GM12878 (cell line): Measurements from ENCODE around the gene PLPP2. TPM values are rescaled to one million over a fixed set of nuclear protein-coding genes. Genes with fewer than 3 reads are reported as not detected.

ENCODE experiments used
- ATAC-seq: fragments of 200-7000 bp; cut with Tn5 transposase; 3 replicates; pipeline ENCODE4 v1.9.1; 2020; ENCODE audit warnings: mild to moderate bottlenecking, moderate library complexity
- BruUV-seq: library from RNA; stranded (reverse); fragments of 400-500 nt; replicated peaks from 2 replicates; lab custom pipeline; 2021; lab: Mats Ljungman, UMichigan
- CTCF ChIA-PET: fragments of 300-600 bp; sonication (Branson Sonifier 250); formaldehyde crosslinking; extraction: SDS; loops from one replicate; lab custom pipeline; 2021; ENCODE audit warnings: inconsistent platforms; lab: Yijun Ruan, JAX
- POLR2A ChIA-PET: fragments of 350-600 bp; formaldehyde crosslinking; extraction: SDS; loops from one replicate; lab custom pipeline; 2021; ENCODE audit warnings: inconsistent platforms; lab: Charles Lee
- RAD21 ChIA-PET: fragments of 300-600 bp; sonication (Branson Sonifier 250); formaldehyde crosslinking; loops from one replicate; lab custom pipeline; 2023; ENCODE audit warnings: antibody characterized with exemption; ENCODE audit not compliant: unreplicated experiment; lab: Charles Lee
- SMC1A ChIA-PET: fragments of 300-600 bp; sonication (Branson Sonifier 250); formaldehyde crosslinking; loops from one replicate; lab custom pipeline; 2023; ENCODE audit not compliant: unreplicated experiment, uncharacterized antibody; lab: Charles Lee
- DNase-seq: peaks from one replicate; pipeline ENCODE4 v3.0.0-alpha.2; 2011; ENCODE audit warnings: low read depth, low spot score
- FAIRE-seq: peaks from 3 replicates; lab custom pipeline; 2011; peaks lifted over from hg19 to GRCh38; lab: Jason Lieb, UNC
- H2AFZ ChIP-seq: 2 replicates; pipeline ENCODE4 v1.6.0; 2011; ENCODE audit warnings: low read depth, low read length, control low read depth; ENCODE audit not compliant: control insufficient read depth
- H3K27ac ChIP-seq: 2 replicates; pipeline ENCODE4 v1.5.1; 2011; ENCODE audit warnings: control low read depth; ENCODE audit not compliant: control insufficient read depth, insufficient read depth
- H3K27me3 ChIP-seq, 2 experiments: replicated peaks in 1 of 2; 2 replicates each; pipeline versions ENCODE4 v1.6.0 to v1.6.1; 2011; ENCODE audit warnings: low read length in 1 of 2; ENCODE audit not compliant: control insufficient read depth in 2 of 2, insufficient read depth in 2 of 2
- H3K36me3 ChIP-seq, 2 experiments: 2 replicates each; pipeline ENCODE4 v1.5.1; 2011; ENCODE audit warnings: low read length in 1 of 2; ENCODE audit not compliant: control insufficient read depth in 2 of 2, insufficient read depth in 2 of 2
- H3K4me1 ChIP-seq: 2 replicates; pipeline ENCODE4 v1.6.1; 2011; ENCODE audit warnings: mild to moderate bottlenecking, low read length, moderate library complexity, mixed read lengths; ENCODE audit not compliant: control insufficient read depth, insufficient read depth
- H3K4me2 ChIP-seq: 2 replicates; pipeline ENCODE4 v1.6.0; 2011; ENCODE audit warnings: control low read depth; ENCODE audit not compliant: control insufficient read depth, insufficient read depth
- H3K4me3 ChIP-seq: fragments of 200-600 bp; sonication (generic); 2 replicates; pipeline ENCODE4 v1.5.1; 2016
- H3K79me2 ChIP-seq: 2 replicates; pipeline ENCODE4 v1.6.0; 2011; ENCODE audit warnings: low read length; ENCODE audit not compliant: control insufficient read depth, insufficient read depth
- H3K9ac ChIP-seq: 2 replicates; pipeline ENCODE4 v1.8.0; 2011; ENCODE audit warnings: low read length, control low read depth, mixed read lengths; ENCODE audit not compliant: control insufficient read depth, insufficient read depth
- H3K9me3 ChIP-seq: replicated peaks from 3 replicates; pipeline ENCODE4 v1.5.1; 2011; ENCODE audit warnings: mild to moderate bottlenecking, low read length; ENCODE audit not compliant: control insufficient read depth, insufficient read depth
- H4K20me1 ChIP-seq: 2 replicates; pipeline ENCODE4 v1.6.0; 2011; ENCODE audit not compliant: control insufficient read depth, insufficient read depth
- BACH1 ChIP-seq: fragments of 450-650 bp; IDR thresholded peaks from 2 replicates; pipeline ENCODE4 v1.6.1; 2017; ENCODE audit warnings: mild to moderate bottlenecking, borderline replicate concordance
- CEBPZ ChIP-seq: fragments of 150-350 bp; IDR thresholded peaks from 2 replicates; pipeline ENCODE4 v1.6.1; 2016; ENCODE audit warnings: low read depth, low read length
- FOXK2 ChIP-seq: fragments of 450-650 bp; IDR thresholded peaks from 2 replicates; pipeline ENCODE4 v1.6.1; 2017; ENCODE audit warnings: mild to moderate bottlenecking, moderate library complexity
- IRF4 ChIP-seq: IDR thresholded peaks from 2 replicates; pipeline ENCODE4 v1.6.1; 2011; ENCODE audit warnings: low read depth, low read length
- KLF5 ChIP-seq: fragments of 450-650 bp; IDR thresholded peaks from 2 replicates; pipeline ENCODE4 v1.6.1; 2014; ENCODE audit warnings: mild to moderate bottlenecking; ENCODE audit not compliant: partially characterized antibody
- NFYA ChIP-seq: IDR thresholded peaks from 2 replicates; pipeline ENCODE4 v1.6.1; 2011; ENCODE audit warnings: low read depth, mild to moderate bottlenecking, low read length, improper control_type of control experiment, borderline replicate concordance
- NRF1 ChIP-seq: conservative IDR thresholded peaks from 2 replicates; pipeline ENCODE4 v1.6.1; 2011; ENCODE audit warnings: mild to moderate bottlenecking, low read depth, low read length, improper control_type of control experiment
- SMARCA5 ChIP-seq: fragments of 450-650 bp; IDR thresholded peaks from 2 replicates; pipeline ENCODE4 v1.6.1; 2017; ENCODE audit warnings: mild to moderate bottlenecking
- SMC3 ChIP-seq: IDR thresholded peaks from 2 replicates; pipeline ENCODE4 v1.6.1; 2011; ENCODE audit warnings: low read length, improper control_type of control experiment, borderline replicate concordance
- WRNIP1 ChIP-seq: IDR thresholded peaks from 2 replicates; pipeline ENCODE4 v1.6.1; 2011; ENCODE audit warnings: low read depth, low read length, improper control_type of control experiment, borderline replicate concordance
- ZNF274 ChIP-seq: IDR thresholded peaks from one replicate; pipeline ENCODE4 v1.8.0; 2011; ENCODE audit not compliant: insufficient read length, insufficient read depth
- WGBS: methylation state at CpG from one replicate; pipeline ENCODE4 v1.1.6; 2016; ENCODE audit warnings: low lambda C conversion rate; ENCODE audit not compliant: insufficient replicate concordance, insufficient coverage; ENCODE audit errors: missing lambda C conversion rate; 5-methylcytosine and 5-hydroxymethylcytosine counted together
- in situ Hi-C: fragments of 300-500 bp; cut with MboI; formaldehyde crosslinking; loops from 9 replicates; pipeline ENCODE4 v1.14.3; 2018; ENCODE audit warnings: mixed read lengths
- intact Hi-C: fragments of 100-400 bp; cut with micrococcal nuclease; formaldehyde crosslinking; loops from one replicate; pipeline ENCODE4 v1.14.2; 2022; ENCODE audit not compliant: unreplicated experiment
- polyA plus RNA-seq, 11 experiments: library from polyadenylated mRNA; depleted of rRNA in 4 of 11; unstranded in 6 of 11; stranded (reverse) in 5 of 11; fragments of >200 nt; fragmentation: Nextera tagmentation in 4 of 11; fragmentation: Illumina TruSeq in 1 of 11; extraction: Ambion mirVana in 4 of 11; extraction: Trizol in 1 of 11; gene quantifications; 1 replicate in 1 of 11; 2 replicates in 10 of 11; pipeline versions ENCODE4 v1.2.1 to v1.2.3, GENCODE V29; 2011 to 2016; ENCODE audit warnings: inconsistent platforms in 2 of 11, missing spikeins in 2 of 11, low read depth in 1 of 11
- total RNA-seq, 4 experiments: library from RNA; depleted of rRNA in 3 of 4; stranded (reverse); fragments of >200 nt in 3 of 4; fragmentation: Illumina TruSeq in 1 of 4; extraction: Trizol in 1 of 4; gene quantifications; 2 replicates each; pipeline versions ENCODE4 v1.2.1 to v1.2.3, GENCODE V29; 2013 to 2021
- TF ChIP-seq, protein P1 (sequence below): fragments of 450-650 bp; IDR thresholded peaks from 2 replicates; pipeline ENCODE4 v1.6.1; 2018; ENCODE audit warnings: mild to moderate bottlenecking, low read depth, moderate library complexity; ENCODE audit not compliant: partially characterized antibody
- TF ChIP-seq, protein P2 (sequence below): fragments of 450-650 bp; IDR thresholded peaks from 2 replicates; pipeline ENCODE4 v1.6.1; 2017; ENCODE audit warnings: borderline replicate concordance
- TF ChIP-seq, protein P3 (sequence below), 3 experiments: IDR thresholded peaks in 2 of 3; conservative IDR thresholded peaks in 1 of 3; 2 replicates each; pipeline ENCODE4 v1.5.1; 2011; ENCODE audit warnings: low read depth in 3 of 3, low read length in 3 of 3, mild to moderate bottlenecking in 3 of 3, control low read depth in 2 of 3, moderate library complexity in 2 of 3, inconsistent platforms in 1 of 3, mixed read lengths in 1 of 3; ENCODE audit not compliant: control insufficient read depth in 2 of 3, insufficient read depth in 1 of 3; ENCODE audit errors: extremely low read depth in 1 of 3

Gene PLPP2
- total and polyA plus RNA-seq, 10 of the 15 experiments (the other 5 are each of a cell fraction or from before 2014, with no cell fraction given): 0.04 to 0.62 (median 0.14) TPM; not detected in 7

DNA sequence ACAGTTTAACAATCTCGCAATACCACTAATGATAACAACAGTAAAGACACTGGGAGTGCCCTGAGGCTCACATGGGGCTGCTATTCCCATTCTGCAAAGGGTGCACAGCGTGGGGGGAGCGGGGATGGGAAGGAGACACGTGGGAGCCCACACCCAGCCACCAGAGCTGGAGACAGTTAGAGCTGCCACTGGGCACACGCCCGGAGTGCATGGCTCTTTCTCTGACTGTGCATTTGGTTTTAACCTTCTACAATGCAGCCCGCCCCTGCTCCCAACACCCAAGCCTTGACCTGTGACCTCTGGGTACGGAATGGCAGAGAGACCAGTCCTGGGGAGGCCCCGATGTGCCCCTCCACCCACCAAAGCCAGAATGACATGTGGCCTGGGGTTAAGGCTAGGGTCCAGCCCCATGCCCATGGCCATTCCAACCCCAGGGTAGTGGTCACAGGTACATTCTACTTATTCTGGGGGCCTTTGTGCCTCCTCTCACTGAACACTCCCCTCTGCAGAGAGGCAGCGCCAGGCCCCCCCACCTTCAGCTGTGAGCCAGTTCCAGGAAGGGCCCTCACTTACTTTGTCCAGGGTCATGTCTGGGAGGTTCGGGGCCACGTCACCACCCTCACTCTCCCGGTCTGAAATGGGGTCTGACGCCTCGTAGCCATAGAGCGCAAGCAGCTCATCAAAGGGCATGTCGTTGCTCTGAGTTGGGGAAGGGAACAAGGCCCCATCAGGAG is 36.3 kb upstream of the PLPP2 start:
- 67% methylated on average over 17 of the region's 17 CpGs for WGBS
- no peak for ATAC-seq
- no peaks in the 10 kb centered on the region for H4K20me1 ChIP-seq
- H3K4me2 ChIP-seq: no peak overlapping the region
- no peaks in the 10 kb centered on the region for H3K79me2 ChIP-seq
- no peaks in the 10 kb centered on the region for H3K27me3 ChIP-seq
- no peak for FAIRE-seq
- H3K9me3 ChIP-seq: peaks cover 10% of the 10 kb centered on the region; the same call in 2 of the 3 replicates
- H3K9ac ChIP-seq: no peak overlapping the region
- in situ Hi-C loops (no loop called here), intact Hi-C loops (no loop called here)
- CTCF ChIA-PET: no interaction called here
- TF ChIP-seq, protein P1, sequence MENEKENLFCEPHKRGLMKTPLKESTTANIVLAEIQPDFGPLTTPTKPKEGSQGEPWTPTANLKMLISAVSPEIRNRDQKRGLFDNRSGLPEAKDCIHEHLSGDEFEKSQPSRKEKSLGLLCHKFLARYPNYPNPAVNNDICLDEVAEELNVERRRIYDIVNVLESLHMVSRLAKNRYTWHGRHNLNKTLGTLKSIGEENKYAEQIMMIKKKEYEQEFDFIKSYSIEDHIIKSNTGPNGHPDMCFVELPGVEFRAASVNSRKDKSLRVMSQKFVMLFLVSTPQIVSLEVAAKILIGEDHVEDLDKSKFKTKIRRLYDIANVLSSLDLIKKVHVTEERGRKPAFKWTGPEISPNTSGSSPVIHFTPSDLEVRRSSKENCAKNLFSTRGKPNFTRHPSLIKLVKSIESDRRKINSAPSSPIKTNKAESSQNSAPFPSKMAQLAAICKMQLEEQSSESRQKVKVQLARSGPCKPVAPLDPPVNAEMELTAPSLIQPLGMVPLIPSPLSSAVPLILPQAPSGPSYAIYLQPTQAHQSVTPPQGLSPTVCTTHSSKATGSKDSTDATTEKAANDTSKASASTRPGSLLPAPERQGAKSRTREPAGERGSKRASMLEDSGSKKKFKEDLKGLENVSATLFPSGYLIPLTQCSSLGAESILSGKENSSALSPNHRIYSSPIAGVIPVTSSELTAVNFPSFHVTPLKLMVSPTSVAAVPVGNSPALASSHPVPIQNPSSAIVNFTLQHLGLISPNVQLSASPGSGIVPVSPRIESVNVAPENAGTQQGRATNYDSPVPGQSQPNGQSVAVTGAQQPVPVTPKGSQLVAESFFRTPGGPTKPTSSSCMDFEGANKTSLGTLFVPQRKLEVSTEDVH: no peak
- TF ChIP-seq IRF4 (no peak), WRNIP1 (no peak), KLF5 (no peak), ZNF274 (no peak), SMC3 (no peak), FOXK2 (no peak), SMARCA5 (no peak), CEBPZ (no peak), NFYA (no peak), BACH1 (no peak), NRF1 (no peak)
- TF ChIP-seq, protein P2, sequence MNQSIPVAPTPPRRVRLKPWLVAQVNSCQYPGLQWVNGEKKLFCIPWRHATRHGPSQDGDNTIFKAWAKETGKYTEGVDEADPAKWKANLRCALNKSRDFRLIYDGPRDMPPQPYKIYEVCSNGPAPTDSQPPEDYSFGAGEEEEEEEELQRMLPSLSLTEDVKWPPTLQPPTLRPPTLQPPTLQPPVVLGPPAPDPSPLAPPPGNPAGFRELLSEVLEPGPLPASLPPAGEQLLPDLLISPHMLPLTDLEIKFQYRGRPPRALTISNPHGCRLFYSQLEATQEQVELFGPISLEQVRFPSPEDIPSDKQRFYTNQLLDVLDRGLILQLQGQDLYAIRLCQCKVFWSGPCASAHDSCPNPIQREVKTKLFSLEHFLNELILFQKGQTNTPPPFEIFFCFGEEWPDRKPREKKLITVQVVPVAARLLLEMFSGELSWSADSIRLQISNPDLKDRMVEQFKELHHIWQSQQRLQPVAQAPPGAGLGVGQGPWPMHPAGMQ: no peak
- TF ChIP-seq, protein P3, sequence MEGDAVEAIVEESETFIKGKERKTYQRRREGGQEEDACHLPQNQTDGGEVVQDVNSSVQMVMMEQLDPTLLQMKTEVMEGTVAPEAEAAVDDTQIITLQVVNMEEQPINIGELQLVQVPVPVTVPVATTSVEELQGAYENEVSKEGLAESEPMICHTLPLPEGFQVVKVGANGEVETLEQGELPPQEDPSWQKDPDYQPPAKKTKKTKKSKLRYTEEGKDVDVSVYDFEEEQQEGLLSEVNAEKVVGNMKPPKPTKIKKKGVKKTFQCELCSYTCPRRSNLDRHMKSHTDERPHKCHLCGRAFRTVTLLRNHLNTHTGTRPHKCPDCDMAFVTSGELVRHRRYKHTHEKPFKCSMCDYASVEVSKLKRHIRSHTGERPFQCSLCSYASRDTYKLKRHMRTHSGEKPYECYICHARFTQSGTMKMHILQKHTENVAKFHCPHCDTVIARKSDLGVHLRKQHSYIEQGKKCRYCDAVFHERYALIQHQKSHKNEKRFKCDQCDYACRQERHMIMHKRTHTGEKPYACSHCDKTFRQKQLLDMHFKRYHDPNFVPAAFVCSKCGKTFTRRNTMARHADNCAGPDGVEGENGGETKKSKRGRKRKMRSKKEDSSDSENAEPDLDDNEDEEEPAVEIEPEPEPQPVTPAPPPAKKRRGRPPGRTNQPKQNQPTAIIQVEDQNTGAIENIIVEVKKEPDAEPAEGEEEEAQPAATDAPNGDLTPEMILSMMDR (IDR thresholded peaks at IDR 0.05 in 2 of 3, conservative IDR thresholded peaks at IDR 0.05 in 1 of 3; ENCODE audit: control insufficient read depth in 2 of 3, extremely low read depth in 1 of 3, insufficient read depth in 1 of 3, low read depth in 3 of 3, low read length in 3 of 3): no peak
- RAD21 ChIA-PET: no interaction called here
- H3K36me3 ChIP-seq: peaks cover 29 to 35% of the 10 kb centered on the region in 2 experiments
- SMC1A ChIA-PET: no interaction called here
- BruUV-seq: no TSS peak
- no peak overlapping the region for H3K27ac ChIP-seq
- POLR2A ChIA-PET: no interaction called here
- no peak for DNase-seq
- no peak overlapping the region for H2AFZ ChIP-seq
- H3K4me1 ChIP-seq: no peaks in the 10 kb centered on the region
- no peak overlapping the region for H3K4me3 ChIP-seq
